HepG2 (cell line): ENCODE results near the gene TAGLN. TPM values are rescaled to one million over a fixed set of nuclear protein-coding genes. Genes with fewer than 3 reads are reported as not detected.

ENCODE experiments used
- BCL6 ChIP-seq: IDR thresholded peaks from 2 replicates; pipeline ENCODE4 v1.6.1; 2016; ENCODE audit warnings: missing genetic modification reagents, missing compliant biosample characterization
- CREB1 ChIP-seq, 2 experiments: fragments of 450-650 bp in 1 of 2; IDR thresholded peaks; 2 replicates each; pipeline ENCODE4 v1.6.1; 2016 to 2017; ENCODE audit warnings: control low read depth in 1 of 2, mild to moderate bottlenecking in 1 of 2, missing compliant biosample characterization in 1 of 2, missing genetic modification characterization in 1 of 2
- GFI1 ChIP-seq: sonication (generic); formaldehyde crosslinking; IDR thresholded peaks from 2 replicates; pipeline ENCODE4 v1.5.0; 2020; ENCODE audit warnings: missing genetic modification reagents, mild to moderate bottlenecking, borderline replicate concordance
- HIVEP1 ChIP-seq: sonication (generic); formaldehyde crosslinking; IDR thresholded peaks from 2 replicates; pipeline ENCODE4 v1.4.0; 2020; ENCODE audit warnings: mild to moderate bottlenecking, missing genetic modification reagents
- MBNL3 ChIP-seq: fragments of 250-450 bp; sonication (Bioruptor Pico); conservative IDR thresholded peaks from 2 replicates; pipeline ENCODE4 v1.8.0; 2022; ENCODE audit warnings: mild to moderate bottlenecking, inconsistent platforms
- MLXIP ChIP-seq: sonication (generic); formaldehyde crosslinking; IDR thresholded peaks from 2 replicates; pipeline ENCODE4 v1.9.0; 2021; ENCODE audit warnings: missing genetic modification reagents, borderline replicate concordance
- PAX8 ChIP-seq: sonication (generic); formaldehyde crosslinking; IDR thresholded peaks from 2 replicates; pipeline ENCODE4 v1.8.0; 2022; ENCODE audit warnings: mild to moderate bottlenecking, missing genetic modification reagents, borderline replicate concordance
- PRDM10 ChIP-seq: sonication (generic); formaldehyde crosslinking; IDR thresholded peaks from 2 replicates; pipeline ENCODE4 v1.4.0; 2020; ENCODE audit warnings: low read depth, missing genetic modification reagents
- PRMT3 ChIP-seq: sonication (generic); formaldehyde crosslinking; IDR thresholded peaks from 2 replicates; pipeline ENCODE4 v1.8.1; 2022; ENCODE audit warnings: low read depth, mild to moderate bottlenecking, moderate library complexity, missing genetic modification reagents, borderline replicate concordance
- SMAD9 ChIP-seq: sonication (generic); formaldehyde crosslinking; IDR thresholded peaks from 2 replicates; pipeline ENCODE4 v1.5.1; 2020; ENCODE audit warnings: mild to moderate bottlenecking, missing genetic modification reagents
- SP2 ChIP-seq: sonication (generic); formaldehyde crosslinking; IDR thresholded peaks from 2 replicates; pipeline ENCODE4 v1.5.1; 2020; ENCODE audit warnings: mild to moderate bottlenecking, missing genetic modification reagents
- TAF1 ChIP-seq: sonication (generic); formaldehyde crosslinking; IDR thresholded peaks from 2 replicates; pipeline ENCODE4 v1.4.0; 2020; ENCODE audit warnings: missing genetic modification reagents
- ZNF546 ChIP-seq: sonication (generic); formaldehyde crosslinking; conservative IDR thresholded peaks from 2 replicates; pipeline ENCODE4 v1.8.1; 2023; ENCODE audit warnings: mild to moderate bottlenecking, missing genetic modification reagents
- ZNF552 ChIP-seq: sonication (generic); formaldehyde crosslinking; IDR thresholded peaks from 2 replicates; pipeline ENCODE4 v1.9.0; 2022; ENCODE audit warnings: missing genetic modification reagents, mild to moderate bottlenecking, borderline replicate concordance
- ZNF605 ChIP-seq: sonication (generic); formaldehyde crosslinking; IDR thresholded peaks from 2 replicates; pipeline ENCODE4 v1.8.0; 2022; ENCODE audit warnings: mild to moderate bottlenecking, missing genetic modification reagents
- ZNF710 ChIP-seq: sonication (generic); formaldehyde crosslinking; IDR thresholded peaks from 2 replicates; pipeline ENCODE4 v1.5.0; 2020; ENCODE audit warnings: mild to moderate bottlenecking, missing genetic modification reagents, borderline replicate concordance
- ZNF784 ChIP-seq: sonication (generic); formaldehyde crosslinking; IDR thresholded peaks from 2 replicates; pipeline ENCODE4 v1.5.1; 2020; ENCODE audit warnings: missing genetic modification reagents, mild to moderate bottlenecking, borderline replicate concordance
- polyA plus RNA-seq, 8 experiments: library from polyadenylated mRNA; depleted of rRNA in 3 of 8; stranded (reverse) in 7 of 8; unstranded in 1 of 8; fragments of >200 nt; fragmentation: Illumina TruSeq in 4 of 8; extraction: Trizol in 4 of 8; gene quantifications; 2 replicates each; pipeline versions ENCODE4 v1.2.1 to v1.2.3, GENCODE V29; 2011 to 2016; ENCODE audit warnings: low read depth in 4 of 8, missing spikeins in 1 of 8, mixed read lengths in 1 of 8; ENCODE audit not compliant: insufficient read depth in 1 of 8
- total RNA-seq, 5 experiments: library from RNA; depleted of rRNA; stranded (reverse); fragments of >200 nt; fragmentation: Illumina TruSeq; extraction: Trizol; gene quantifications; 2 replicates each; pipeline ENCODE4 v1.2.3, GENCODE V29; 2016; ENCODE audit warnings: low read depth in 1 of 5

Gene TAGLN
- total and polyA plus RNA-seq, 2 of the 13 experiments (the other 11 are each of a cell fraction or from before 2014, with no cell fraction given): 12.6 to 75.4 TPM

GRCh38 chr11:117179048-117179999 lies 19.8 kb upstream of the TAGLN start (continued):
- TF ChIP-seq PRDM10 (CRISPR knock-in tag): no peak
- no peak for TF ChIP-seq SP2 (CRISPR knock-in tag)
- no peak for TF ChIP-seq MBNL3 (CRISPR knock-in tag)
- TF ChIP-seq TAF1 (CRISPR knock-in tag): 0 out of 2 replicates have a peak, but pooled peaks have one; percentile 27
- TF ChIP-seq MLXIP (CRISPR knock-in tag): no peak
- TF ChIP-seq ZNF605: 0 out of 2 replicates have a peak, but pooled peaks have one; percentile 46
- no peak for TF ChIP-seq ZNF552 (CRISPR knock-in tag)
- TF ChIP-seq ZNF710 (CRISPR knock-in tag): no peak
- TF ChIP-seq SMAD9 (CRISPR knock-in tag): peak; percentile 58; the same call in 1 of the 2 replicates
- TF ChIP-seq ZNF784 (CRISPR knock-in tag): no peak
- no peak for TF ChIP-seq PAX8 (CRISPR knock-in tag)
- TF ChIP-seq BCL6 (CRISPR knock-in tag): no peak
- no peak for TF ChIP-seq ZNF546 (CRISPR knock-in tag)
- no peak for TF ChIP-seq PRMT3
- no peak for TF ChIP-seq CREB1 (IDR thresholded peaks at IDR 0.05)
- no peak for TF ChIP-seq CREB1 (CRISPR knock-in tag; IDR thresholded peaks at IDR 0.05)
- no peak for TF ChIP-seq HIVEP1
- 0 out of 2 replicates have a peak, but pooled peaks have one; percentile 11 for TF ChIP-seq GFI1 (CRISPR knock-in tag)
